Activated naive CD8-positive, alpha-beta T cell treated with anti-CD3 and anti-CD28 coated beads for 36 hours (primary cell): ENCODE results near the gene DPPA5. TPM values are rescaled to one million over a fixed set of nuclear protein-coding genes. Genes with fewer than 3 reads are reported as not detected.
"Not testable (repeated sequence)": the region's sequence is repeated elsewhere in the genome, so short reads cannot be mapped to it uniquely, and the experiment has no call there.

ENCODE experiments used
- DNase-seq: peaks from one replicate; pipeline ENCODE4 v3.0.0; 2021
- H3K27ac Mint-ChIP-seq: one replicate; pipeline ENCODE4 v1.8.0; 2022; ENCODE audit warnings: mild to moderate bottlenecking, moderate library complexity, mixed read lengths
- H3K27me3 Mint-ChIP-seq: one replicate; pipeline ENCODE4 v1.8.0; 2022; ENCODE audit warnings: mild to moderate bottlenecking, mixed read lengths
- H3K36me3 Mint-ChIP-seq: one replicate; pipeline ENCODE4 v1.8.0; 2021; ENCODE audit warnings: mild to moderate bottlenecking, mixed read lengths
- H3K4me1 Mint-ChIP-seq: one replicate; pipeline ENCODE4 v1.8.0; 2021; ENCODE audit warnings: mixed read lengths
- H3K4me3 Mint-ChIP-seq: one replicate; pipeline ENCODE4 v1.8.0; 2022; ENCODE audit warnings: mild to moderate bottlenecking, moderate library complexity, mixed read lengths
- H3K9me3 Mint-ChIP-seq: one replicate; pipeline ENCODE4 v1.8.0; 2022; ENCODE audit warnings: mixed read lengths
- total RNA-seq, 2 experiments: library from RNA; stranded (reverse); gene quantifications; one replicate each; pipeline ENCODE4 v1.2.3, GENCODE V29; 2021

The DPPA5 gene, protein sequence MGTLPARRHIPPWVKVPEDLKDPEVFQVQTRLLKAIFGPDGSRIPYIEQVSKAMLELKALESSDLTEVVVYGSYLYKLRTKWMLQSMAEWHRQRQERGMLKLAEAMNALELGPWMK
- not detected for total RNA-seq

DNA sequence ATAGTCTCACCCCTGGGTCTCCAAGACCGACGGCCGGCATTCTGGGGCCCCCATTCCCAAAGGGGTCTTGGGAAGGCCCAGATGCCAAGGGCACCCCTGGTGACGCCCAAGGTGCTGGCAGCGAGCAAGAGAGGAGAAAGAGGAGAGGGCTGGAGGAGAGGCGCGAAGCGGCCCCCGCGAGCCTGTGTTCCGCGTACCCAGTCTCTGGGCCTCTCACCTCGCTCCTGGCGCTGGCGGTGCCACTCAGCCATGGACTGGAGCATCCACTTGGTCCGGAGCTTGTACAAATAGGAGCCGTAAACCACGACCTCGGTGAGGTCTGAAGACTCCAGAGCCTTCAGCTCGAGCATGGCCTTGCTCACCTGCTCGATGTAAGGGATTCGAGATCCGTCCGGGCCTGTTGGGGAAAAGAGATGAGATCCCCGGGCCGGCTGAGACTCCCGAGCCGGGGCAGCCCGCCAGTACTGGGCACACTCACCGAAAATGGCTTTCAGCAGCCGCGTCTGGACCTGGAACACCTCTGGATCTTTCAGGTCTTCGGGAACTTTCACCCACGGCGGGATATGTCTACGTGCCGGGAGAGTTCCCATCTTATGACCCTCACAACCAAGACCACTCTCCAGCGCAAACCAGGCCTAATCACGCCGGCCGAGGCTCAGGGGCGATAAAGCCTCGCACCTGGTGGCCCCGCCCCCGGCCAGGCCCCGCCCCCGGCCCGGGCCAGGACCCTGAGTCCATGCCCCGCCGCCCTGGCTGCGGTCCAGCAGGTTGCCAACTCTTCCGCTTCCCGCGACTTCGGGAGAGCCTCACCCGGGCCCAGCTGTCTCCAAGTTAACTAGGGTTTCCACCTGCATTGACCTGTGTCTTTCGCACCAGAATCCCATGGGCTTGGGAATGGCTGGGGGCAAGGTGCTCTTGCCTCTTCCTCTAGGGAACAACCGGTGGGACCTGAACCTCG is at the start of gene DPPA5:
DPPA5 (minus strand) TSS at position 641 of the 958 bp plus-strand sequence; CDS start at position 590, 51 bp downstream.
- Mint-ChIP-seq H3K27ac (no peak within 1 kb of the TSS), H3K36me3 (no peaks in the 10 kb centered on the region), H3K4me1 (no peaks in the 10 kb centered on the region), H3K27me3 (peaks cover 20% of the 10 kb centered on the region), H3K9me3 (no peaks in the 10 kb centered on the region), H3K4me3 (no peak within 1 kb of the TSS)
- no peak for DNase-seq

DNA sequence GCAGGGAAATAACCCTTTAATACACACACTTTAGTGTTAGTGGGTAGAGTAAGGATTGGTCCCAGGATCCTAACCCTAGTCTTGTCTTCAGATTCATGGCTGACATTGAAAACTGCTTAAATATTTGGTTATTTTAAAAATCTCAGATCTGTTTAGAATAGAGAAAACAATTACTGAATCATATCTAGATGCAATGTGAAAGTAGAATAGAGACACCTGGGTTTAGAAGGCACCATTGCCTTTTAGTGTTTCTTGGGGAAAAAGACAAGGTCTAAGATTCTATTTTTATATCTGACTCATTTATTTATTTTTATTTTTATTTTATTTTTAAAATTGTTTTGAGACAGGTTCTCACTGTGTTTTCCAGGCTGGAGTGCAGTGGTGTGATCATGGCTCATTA is 46.6 kb upstream of the DPPA5 start:
- Mint-ChIP-seq H3K4me3 (no peak overlapping the region), H3K4me1 (no peaks in the 10 kb centered on the region), H3K27ac (no peak overlapping the region), H3K9me3 (no peaks in the 10 kb centered on the region), H3K27me3 (no peaks in the 10 kb centered on the region), H3K36me3 (no peaks in the 10 kb centered on the region)
- DNase-seq, result no peak

DNA sequence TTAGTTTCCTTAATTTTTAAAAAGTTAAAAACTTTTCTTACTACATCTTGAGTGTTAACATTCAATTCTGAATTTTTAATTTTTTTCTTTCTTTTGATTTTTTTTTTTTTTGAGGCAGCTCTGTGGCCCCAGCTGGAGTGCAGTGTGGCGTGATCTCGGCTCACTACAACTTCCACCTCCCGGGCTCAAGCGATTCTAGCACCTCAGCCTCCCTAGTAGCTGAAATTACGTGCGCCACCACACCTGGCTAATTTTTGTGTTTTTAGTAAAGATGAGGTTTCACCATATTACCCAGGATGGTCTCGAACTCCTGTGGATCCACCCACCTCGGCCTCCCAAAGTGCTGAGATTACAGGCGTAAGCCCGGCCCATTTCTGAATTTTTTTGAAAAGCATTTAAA is 41.8 kb upstream of the DPPA5 start:
- Mint-ChIP-seq H3K4me1 (peaks cover 12% of the 10 kb centered on the region), H3K9me3 (no peaks in the 10 kb centered on the region), H3K27ac (no peak overlapping the region), H3K27me3 (peaks cover 7% of the 10 kb centered on the region), H3K36me3 (no peaks in the 10 kb centered on the region), H3K4me3 (no peak overlapping the region)
- no peak for DNase-seq

DNA sequence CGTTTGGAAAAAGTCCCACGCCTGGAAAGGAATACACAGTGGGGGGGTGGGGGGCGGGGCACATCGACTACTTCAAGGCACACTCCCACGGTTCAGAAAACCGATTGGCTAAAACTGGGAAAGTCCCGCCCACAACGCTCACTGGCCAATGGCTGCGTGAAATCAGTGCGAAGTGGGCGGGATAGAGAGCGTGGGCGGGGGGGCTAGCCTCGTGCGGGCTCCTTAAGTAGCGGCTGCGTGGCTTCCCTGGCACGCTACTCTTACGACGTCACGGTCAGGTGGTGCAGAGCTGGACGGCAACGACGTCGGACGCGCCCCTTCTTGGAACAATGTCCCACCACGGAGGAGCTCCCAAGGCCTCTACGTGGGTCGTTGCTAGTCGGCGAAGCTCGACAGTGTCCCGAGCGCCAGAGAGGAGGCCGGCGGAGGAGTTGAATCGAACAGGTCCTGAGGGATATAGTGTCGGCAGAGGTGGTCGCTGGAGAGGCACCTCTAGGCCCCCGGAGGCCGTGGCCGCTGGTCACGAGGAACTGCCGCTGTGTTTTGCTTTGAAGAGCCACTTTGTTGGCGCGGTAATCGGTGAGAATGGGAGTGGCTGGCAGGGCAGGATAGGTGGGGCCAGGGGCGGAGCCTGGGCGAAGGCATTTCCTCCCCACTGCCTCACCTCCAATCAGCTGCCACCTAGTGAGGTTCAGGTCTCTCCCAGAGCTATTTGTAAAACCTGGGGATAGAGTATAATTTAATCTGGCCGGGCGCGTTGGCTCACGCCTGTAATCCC is 40.7 kb upstream of the DPPA5 start, which contains the start of gene DDX43:
DDX43 (plus strand) TSS at position 252 of the 778 bp plus-strand sequence; CDS start at position 330, 78 bp downstream.
- no peaks in the 10 kb centered on the region for H3K36me3 Mint-ChIP-seq
- H3K4me1 Mint-ChIP-seq, result peaks cover 12% of the 10 kb centered on the region
- H3K4me3 Mint-ChIP-seq, result peak within 1 kb of the TSS; percentile 71
- peak; percentile 49 for DNase-seq
- H3K27me3 Mint-ChIP-seq, result peaks cover 7% of the 10 kb centered on the region
- H3K9me3 Mint-ChIP-seq, result no peaks in the 10 kb centered on the region
- peak within 1 kb of the TSS; percentile 79 for H3K27ac Mint-ChIP-seq

DNA sequence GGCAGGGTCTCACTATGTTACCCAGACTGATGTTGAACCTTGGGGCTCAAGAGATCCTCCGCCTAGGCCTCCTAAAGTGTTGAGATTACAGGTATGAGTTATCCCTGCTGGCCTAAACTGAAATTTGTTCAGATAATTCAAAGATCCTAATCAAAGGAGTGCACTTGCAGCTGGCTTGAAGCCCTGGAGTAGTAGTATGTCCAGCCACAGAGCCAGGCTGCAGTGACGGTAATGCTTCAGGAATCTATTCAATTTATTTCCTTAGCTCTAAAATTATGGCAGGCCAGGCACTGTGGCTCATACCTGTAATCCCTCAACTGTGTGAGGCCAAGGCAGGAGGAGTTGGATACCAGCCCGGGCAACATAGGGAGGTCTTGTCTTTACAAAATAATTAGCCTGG is 39.2 kb upstream of the DPPA5 start:
- H3K4me1 Mint-ChIP-seq, result peaks cover 18% of the 10 kb centered on the region
- H3K4me3 Mint-ChIP-seq, result no peak overlapping the region
- no peaks in the 10 kb centered on the region for H3K36me3 Mint-ChIP-seq
- DNase-seq, result no peak
- no peak overlapping the region for H3K27ac Mint-ChIP-seq
- H3K9me3 Mint-ChIP-seq, result no peaks in the 10 kb centered on the region
- H3K27me3 Mint-ChIP-seq, result peaks cover 7% of the 10 kb centered on the region

DNA sequence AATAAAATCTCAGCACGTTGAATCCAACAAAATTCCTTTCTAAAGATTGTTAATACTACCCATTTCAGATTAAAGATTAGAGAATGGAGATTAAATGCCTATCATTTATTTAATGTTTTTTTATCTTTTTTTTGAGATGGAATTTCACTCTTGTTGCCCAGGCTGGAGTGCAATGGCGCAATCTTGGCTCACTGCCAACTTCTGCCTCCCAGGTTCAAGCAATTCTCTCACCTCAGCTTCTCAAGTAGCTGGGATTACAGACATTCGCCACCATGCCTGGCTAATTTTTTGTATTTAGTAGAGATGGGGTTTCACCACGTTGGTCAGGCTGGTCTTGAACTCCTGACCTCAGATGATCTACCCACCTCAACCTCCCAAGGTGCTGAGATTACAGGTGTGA is 38.1 kb upstream of the DPPA5 start:
- Mint-ChIP-seq H3K27me3 (peaks cover 11% of the 10 kb centered on the region), H3K4me1 (peaks cover 18% of the 10 kb centered on the region)
- H3K4me3 Mint-ChIP-seq, H3K9me3 Mint-ChIP-seq, H3K27ac Mint-ChIP-seq, DNase-seq, H3K36me3 Mint-ChIP-seq: not testable (repeated sequence)

DNA sequence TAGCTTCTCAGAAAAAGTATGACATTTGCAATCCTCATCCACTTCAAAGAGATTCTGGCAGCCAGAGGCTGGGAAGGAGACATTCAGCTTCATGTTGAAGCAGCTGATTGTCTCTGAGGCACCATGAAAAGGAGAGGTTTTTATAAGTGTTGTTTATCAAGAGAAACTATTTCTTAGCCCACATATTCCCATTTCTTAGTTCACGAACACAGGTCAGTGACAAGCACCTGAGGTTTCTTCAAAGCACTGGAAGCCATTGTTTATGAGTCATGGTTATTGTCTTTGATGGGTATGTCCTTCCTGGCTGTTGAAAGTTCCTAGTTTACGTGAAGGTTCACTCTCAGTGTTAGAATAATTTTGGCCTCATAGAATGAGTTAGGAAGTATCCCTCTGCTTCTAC is 37.6 kb upstream of the DPPA5 start:
- DNase-seq, result no peak
- H3K9me3 Mint-ChIP-seq, result no peaks in the 10 kb centered on the region
- no peak overlapping the region for H3K4me3 Mint-ChIP-seq
- H3K27me3 Mint-ChIP-seq, result peaks cover 11% of the 10 kb centered on the region
- H3K4me1 Mint-ChIP-seq, result peaks cover 18% of the 10 kb centered on the region
- H3K27ac Mint-ChIP-seq, result no peak overlapping the region
- no peaks in the 10 kb centered on the region for H3K36me3 Mint-ChIP-seq

DNA sequence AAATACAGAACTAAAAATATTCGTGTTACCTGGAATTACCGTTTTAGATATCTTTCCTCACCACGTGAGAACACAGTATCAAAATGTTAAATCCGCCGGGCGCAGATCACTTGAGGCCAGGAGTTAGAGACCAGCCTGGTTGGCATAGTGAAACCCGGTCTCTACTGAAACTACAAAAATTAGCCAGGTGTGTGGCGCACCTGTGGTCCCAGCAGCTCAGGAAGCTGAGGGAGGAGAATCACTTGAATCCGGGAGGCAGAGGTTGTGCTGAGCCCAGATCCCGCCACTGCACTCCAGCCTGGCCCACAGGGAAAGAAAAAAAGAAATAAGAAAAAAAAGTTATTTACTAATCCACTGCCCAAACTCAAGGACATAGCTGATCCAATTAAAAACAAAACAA is 35.8 kb upstream of the DPPA5 start:
- H3K27ac Mint-ChIP-seq, result no peak overlapping the region
- H3K27me3 Mint-ChIP-seq, result peaks cover 11% of the 10 kb centered on the region
- H3K9me3 Mint-ChIP-seq, result no peaks in the 10 kb centered on the region
- H3K4me1 Mint-ChIP-seq, result peaks cover 18% of the 10 kb centered on the region
- DNase-seq, result no peak
- no peak overlapping the region for H3K4me3 Mint-ChIP-seq
- no peaks in the 10 kb centered on the region for H3K36me3 Mint-ChIP-seq

DNA sequence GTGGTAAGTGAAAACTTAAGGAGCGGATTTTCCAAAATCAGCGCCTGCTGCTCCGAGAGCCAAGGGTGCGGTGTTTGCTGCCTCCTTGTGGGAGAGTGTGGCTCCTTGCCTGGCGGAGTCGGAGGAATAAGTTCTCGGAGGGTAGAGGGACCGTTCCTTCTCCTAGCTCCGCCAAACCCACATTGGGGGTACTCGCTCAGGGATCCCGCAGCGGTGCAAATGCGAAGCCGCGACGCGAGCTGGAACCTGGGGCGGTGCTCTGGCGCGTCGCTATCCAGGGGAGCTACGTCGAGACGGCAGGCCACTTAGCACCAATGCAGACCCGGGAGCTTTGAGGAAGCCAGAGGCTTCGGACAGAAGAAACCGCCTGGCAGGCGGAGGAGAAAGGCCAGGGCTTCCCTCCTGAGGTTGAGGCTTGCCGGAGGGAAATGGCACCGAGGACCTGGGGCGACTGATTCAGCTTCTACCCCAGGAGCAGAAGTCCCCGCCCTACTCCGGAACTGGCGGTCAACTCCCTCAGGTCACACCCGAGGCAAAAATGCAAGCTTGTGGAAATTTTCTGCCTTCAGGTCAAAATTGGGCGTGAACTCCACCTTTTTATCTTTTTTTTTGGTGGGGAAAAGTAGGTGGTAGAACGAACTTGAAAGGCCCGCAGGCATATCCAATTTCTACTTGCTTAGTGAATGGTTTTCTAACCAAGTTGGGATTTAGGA is 34.9 kb upstream of the DPPA5 start:
- H3K4me3 Mint-ChIP-seq, result peak overlapping the region; percentile 77
- peaks cover 11% of the 10 kb centered on the region for H3K27me3 Mint-ChIP-seq
- no peak overlapping the region for H3K27ac Mint-ChIP-seq
- H3K4me1 Mint-ChIP-seq, result peaks cover 18% of the 10 kb centered on the region
- peak; percentile 55 for DNase-seq
- H3K36me3 Mint-ChIP-seq, result no peaks in the 10 kb centered on the region
- H3K9me3 Mint-ChIP-seq, result no peaks in the 10 kb centered on the region

DNA sequence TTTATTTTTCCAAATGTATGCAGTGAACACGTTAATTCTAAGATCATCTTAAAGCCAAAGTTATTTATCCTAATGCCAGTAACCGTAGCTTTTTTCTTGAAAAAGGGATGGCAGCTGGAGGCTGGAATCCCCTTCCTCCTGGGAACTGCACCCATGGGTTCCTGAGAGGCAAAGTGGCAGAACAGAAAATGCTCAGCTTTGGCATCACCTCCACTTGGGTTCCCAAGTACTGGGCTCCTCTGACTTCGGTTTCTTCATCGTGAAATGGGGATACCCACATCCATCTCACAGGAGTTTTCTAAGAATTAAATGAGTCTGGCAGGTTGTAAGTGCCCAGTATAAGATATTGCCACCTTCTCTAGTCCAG is 34.3 kb upstream of the DPPA5 start:
- Mint-ChIP-seq H3K4me1 (peaks cover 18% of the 10 kb centered on the region), H3K4me3 (peak overlapping the region; percentile 77), H3K9me3 (no peaks in the 10 kb centered on the region), H3K27me3 (peaks cover 11% of the 10 kb centered on the region), H3K36me3 (no peaks in the 10 kb centered on the region), H3K27ac (no peak overlapping the region)
- DNase-seq, result no peak

DNA sequence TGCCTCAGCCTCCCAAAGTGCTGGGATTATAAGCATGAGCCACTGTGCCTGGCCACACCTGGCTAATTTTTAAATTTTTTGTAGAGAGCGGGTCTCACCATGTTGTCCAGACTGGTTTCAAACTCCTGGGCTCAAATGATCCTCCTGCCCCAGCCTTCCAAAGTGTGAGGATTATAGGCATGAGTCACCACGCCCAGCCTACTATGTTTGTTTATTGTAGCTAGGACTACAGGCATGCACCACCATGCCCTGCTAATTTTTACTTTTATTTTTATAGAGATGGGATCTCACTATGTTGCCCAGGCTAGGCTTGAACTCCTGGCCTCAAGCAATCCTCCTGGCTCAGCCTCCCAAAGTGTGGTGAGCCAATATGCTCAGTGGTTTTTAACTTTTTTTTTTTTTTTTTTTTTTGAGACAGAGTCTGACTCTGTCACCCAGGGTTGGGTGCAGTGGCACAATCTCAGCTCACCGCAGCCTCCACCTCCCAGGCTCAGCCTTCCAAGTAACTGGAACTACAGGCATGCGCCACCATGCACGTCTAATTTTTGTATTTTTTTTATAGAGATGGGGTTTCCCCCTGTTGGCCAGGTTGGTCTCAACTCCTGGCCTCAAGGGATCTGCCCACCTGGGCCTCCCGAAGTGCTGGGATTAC is 28.5 kb upstream of the DPPA5 start:
- Mint-ChIP-seq H3K27ac (no peak overlapping the region), H3K4me3 (no peak overlapping the region), H3K9me3 (no peaks in the 10 kb centered on the region), H3K27me3 (no peaks in the 10 kb centered on the region), H3K36me3 (no peaks in the 10 kb centered on the region), H3K4me1 (no peaks in the 10 kb centered on the region)
- DNase-seq, result no peak

DNA sequence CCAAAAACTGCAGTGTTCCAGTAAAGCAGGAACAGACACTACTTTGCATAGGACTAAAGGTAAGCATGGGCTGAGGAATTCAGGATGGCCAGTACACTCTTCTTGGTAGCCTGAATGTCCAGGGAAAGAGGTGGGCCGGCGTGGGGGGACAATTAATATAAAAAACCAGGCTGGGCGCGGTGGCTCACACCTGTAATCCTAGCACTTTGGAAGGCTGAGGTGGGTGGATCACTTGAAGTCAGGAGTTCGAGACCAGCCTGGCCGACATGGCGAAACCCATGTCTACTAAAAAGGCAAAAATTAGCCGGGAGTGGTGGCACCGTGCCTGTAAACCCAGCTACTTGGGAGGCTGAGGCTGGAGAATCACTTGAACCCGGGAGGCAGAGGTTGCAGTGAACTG is 27.5 kb upstream of the DPPA5 start:
- H3K36me3 Mint-ChIP-seq, H3K27ac Mint-ChIP-seq, H3K27me3 Mint-ChIP-seq, H3K4me1 Mint-ChIP-seq, DNase-seq, H3K4me3 Mint-ChIP-seq, H3K9me3 Mint-ChIP-seq: not testable (repeated sequence)

DNA sequence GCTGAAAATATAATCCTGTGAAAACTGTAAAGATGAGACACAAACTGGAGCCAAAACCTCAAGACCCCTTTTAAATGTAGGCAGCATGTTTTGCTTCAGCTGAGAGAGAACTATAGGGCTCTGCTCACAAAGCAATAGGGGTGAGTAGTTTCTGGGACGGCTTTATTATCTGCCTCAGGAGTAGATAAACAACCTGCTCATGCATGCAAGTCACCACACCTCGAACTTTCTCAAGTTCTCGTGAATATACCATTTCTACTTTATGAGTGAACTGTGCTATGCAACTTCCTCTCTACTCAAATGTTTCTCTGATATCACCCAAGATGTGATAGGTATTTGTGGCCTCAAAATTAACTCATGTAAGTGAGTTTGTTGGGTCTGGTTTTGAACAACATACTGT is 23.1 kb upstream of the DPPA5 start:
- Mint-ChIP-seq H3K27ac (no peak overlapping the region), H3K27me3 (no peaks in the 10 kb centered on the region), H3K4me1 (no peaks in the 10 kb centered on the region), H3K4me3 (no peak overlapping the region), H3K9me3 (peaks cover 2% of the 10 kb centered on the region), H3K36me3 (no peaks in the 10 kb centered on the region)
- no peak for DNase-seq

DNA sequence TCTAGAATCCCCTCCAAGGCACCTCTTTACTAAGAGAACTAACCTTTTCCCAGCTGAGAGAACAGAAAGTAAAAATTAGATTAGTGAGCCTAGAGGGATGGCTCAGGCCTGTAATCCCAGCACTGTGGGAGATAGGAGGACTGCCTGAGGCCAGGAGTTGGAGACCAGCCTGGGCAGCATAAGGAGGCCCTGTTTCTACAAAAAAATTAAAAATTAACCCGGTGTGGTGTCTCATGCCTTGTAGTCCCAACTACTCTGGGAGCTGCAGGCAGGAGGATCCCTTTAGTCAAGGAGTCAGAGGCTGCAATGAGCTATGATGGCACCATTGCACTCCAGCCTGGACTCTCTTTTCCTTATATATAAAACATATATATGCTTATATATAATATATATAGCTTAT is 21.1 kb upstream of the DPPA5 start:
- no peaks in the 10 kb centered on the region for H3K4me1 Mint-ChIP-seq
- H3K4me3 Mint-ChIP-seq, result no peak overlapping the region
- peaks cover 2% of the 10 kb centered on the region for H3K9me3 Mint-ChIP-seq
- no peaks in the 10 kb centered on the region for H3K27me3 Mint-ChIP-seq
- no peak overlapping the region for H3K27ac Mint-ChIP-seq
- no peak for DNase-seq
- H3K36me3 Mint-ChIP-seq, result no peaks in the 10 kb centered on the region
